Measurements from ENCODE around the gene ITGA6. TPM values are rescaled to one million over a fixed set of nuclear protein-coding genes. Genes with fewer than 3 reads are reported as not detected.
"Not testable (repeated sequence)": the region's sequence is repeated elsewhere in the genome, so short reads cannot be mapped to it uniquely, and the experiment has no call there.

ITGA6 gene
- polyA plus RNA-seq, 6 donors from 2014 or later: 0.36 to 0.74 (median 0.52) TPM; not detected in 1

DNA sequence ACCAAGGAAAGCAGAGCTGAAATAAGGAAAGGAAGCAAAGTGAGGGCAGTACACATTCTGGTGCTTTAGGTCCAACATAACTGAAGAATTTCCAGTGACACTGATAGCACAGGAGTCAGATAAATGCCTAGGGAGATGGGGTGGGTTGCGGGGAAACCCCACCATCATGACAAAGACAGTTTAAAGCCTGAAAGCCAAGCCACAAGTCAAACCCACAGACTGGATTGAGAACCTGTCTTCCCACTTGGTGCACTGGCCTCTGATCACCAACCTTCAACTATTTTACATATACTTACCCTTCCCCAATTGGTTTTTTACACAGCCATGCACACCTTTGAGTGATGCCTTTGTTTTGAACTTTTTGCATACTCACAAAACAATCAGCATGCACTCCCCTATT is 106.3 kb downstream of the ITGA6 start:
- Mint-ChIP-seq H3K36me3 (peaks cover 29 to 55% of the 10 kb centered on the region in 2 donors), H3K9me3 (peaks cover 15 to 43% (median 30%) of the 10 kb centered on the region in 7 donors), H3K27ac (no peak overlapping the region), H3K4me1 (peaks cover 10 to 22% (median 18%) of the 10 kb centered on the region in 3 donors), H3K27me3 (no peaks in the 10 kb centered on the region), H3K4me3 (peak overlapping the region in 2 of 8 donors; percentile 22 to 29)
- DNase-seq: no peak
- ATAC-seq (ENCODE audit: low read depth in 2 of 2): no peak

- no peaks in the 10 kb centered on the region for H3K27me3 Mint-ChIP-seq
- DNase-seq: no peak
- peaks cover 24 to 46% of the 10 kb centered on the region in 2 donors for H3K36me3 Mint-ChIP-seq
- ATAC-seq (ENCODE audit: low read depth in 2 of 2): no peak
- no peak overlapping the region for H3K27ac Mint-ChIP-seq
- H3K4me3 Mint-ChIP-seq: peak overlapping the region in 1 of 8 donors; percentile 63
- peaks cover 6 to 20% (median 8%) of the 10 kb centered on the region in 3 donors for H3K4me1 Mint-ChIP-seq
- peaks cover 12 to 47% (median 37%) of the 10 kb centered on the region in 7 donors for H3K9me3 Mint-ChIP-seq
These were observed 107.7 kb downstream of the ITGA6 start for GRCh38 chr2:172535119-172535518.

DNA sequence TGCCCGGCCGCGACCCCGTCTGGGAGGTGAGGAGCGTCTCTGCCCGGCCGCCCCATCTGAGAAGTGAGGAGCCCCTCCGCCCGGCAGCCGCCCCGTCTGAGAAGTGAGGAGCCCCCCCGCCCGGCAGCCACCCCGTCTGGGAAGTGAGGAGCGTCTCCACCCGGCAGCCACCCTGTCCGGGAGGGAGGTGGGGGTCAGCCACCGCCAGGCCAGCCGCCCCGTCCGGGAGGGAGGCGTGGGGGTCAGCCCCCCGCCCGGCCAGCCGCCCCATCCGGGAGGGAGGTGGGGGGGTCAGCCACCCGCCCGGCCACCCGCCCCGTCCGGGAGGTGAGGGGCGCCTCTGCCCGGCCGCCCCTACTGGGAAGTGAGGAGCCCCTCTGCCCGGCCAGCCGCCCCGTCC is 110.5 kb downstream of the ITGA6 start:
- Mint-ChIP-seq H3K9me3 (peaks cover 7 to 56% (median 36%) of the 10 kb centered on the region in 7 donors), H3K4me1 (peaks cover 9 to 19% (median 13%) of the 10 kb centered on the region in 3 donors), H3K36me3 (peaks cover 18 to 42% of the 10 kb centered on the region in 2 donors)
- not testable (repeated sequence) for ATAC-seq (ENCODE audit: low read depth in 2 of 2); H3K4me3 Mint-ChIP-seq; DNase-seq; H3K27me3 Mint-ChIP-seq; H3K27ac Mint-ChIP-seq

DNA sequence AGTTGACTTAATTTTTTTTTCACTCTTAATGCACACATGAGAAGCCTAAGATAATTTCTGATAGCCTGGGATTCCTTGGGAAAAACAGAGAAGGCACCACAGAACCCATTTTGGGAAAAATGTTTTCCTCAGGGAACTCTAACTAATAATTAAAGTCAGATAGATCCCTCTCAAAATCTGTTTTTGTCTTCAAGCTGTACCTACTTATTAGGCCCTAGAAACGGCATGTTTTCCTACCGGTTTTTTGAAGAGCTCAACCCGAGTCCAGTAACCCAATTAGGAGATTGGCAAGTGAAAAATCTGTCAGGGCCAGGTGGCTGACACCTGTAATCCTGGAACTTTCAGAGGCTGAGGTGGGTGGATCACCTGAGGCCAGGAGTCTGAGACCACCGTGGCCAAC is 112.4 kb downstream of the ITGA6 start:
- H3K4me1 Mint-ChIP-seq: peaks cover 14 to 29% (median 24%) of the 10 kb centered on the region in 3 donors
- H3K27ac Mint-ChIP-seq: peak overlapping the region in 1 of 6 donors; percentile 33
- peaks cover 7 to 57% (median 24%) of the 10 kb centered on the region in 7 donors for H3K9me3 Mint-ChIP-seq
- DNase-seq (no peak), ATAC-seq (ENCODE audit: low read depth in 2 of 2) (no peak)
- no peak overlapping the region for H3K4me3 Mint-ChIP-seq
- no peaks in the 10 kb centered on the region for H3K27me3 Mint-ChIP-seq
- peaks cover 11 to 38% of the 10 kb centered on the region in 2 donors for H3K36me3 Mint-ChIP-seq

- Mint-ChIP-seq H3K9me3 (peaks cover 7 to 53% (median 22%) of the 10 kb centered on the region in 7 donors), H3K27ac (peak overlapping the region in 1 of 6 donors; percentile 49)
- DNase-seq: no peak
These were observed 113.0 kb downstream of the ITGA6 start for GRCh38 chr2:172540421-172540820.

DNA sequence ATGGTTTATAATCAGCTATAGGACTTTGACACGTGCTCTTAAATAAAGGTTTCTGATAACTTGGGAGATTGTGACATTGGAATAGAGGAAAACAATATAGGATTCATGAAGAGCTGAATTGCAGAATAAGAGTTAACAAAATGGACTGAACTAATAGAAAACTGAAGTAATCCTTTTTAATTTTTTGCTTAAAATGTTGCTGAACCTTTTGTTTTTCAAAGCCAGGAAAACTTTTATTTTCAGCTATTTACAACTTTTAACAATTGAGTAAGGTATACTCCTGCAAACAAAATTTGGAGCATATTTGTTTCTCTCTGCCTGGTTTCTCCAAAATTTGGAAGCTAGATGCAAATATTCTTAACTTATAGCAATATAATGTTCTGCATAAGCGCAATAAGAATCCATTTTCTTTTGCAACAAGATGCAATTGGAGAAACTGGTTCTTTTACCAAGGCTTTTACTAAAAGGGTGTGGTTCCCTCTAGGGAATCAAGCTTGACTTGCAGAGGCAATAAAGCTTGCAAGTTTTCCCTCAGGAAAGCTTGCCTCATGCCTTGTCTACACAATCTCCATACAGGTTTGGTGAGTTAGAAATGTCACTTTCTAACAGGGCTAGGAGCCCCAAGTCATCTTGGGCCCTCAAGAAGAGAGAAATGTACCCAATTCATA is 118.2 kb downstream of the ITGA6 start:
- peaks cover 19 to 65% (median 47%) of the 10 kb centered on the region in 3 donors for H3K4me1 Mint-ChIP-seq
- H3K9me3 Mint-ChIP-seq: peaks cover 11 to 37% (median 23%) of the 10 kb centered on the region in 7 donors
- no peak for ATAC-seq (ENCODE audit: low read depth in 2 of 2)
- peaks cover 19 to 36% of the 10 kb centered on the region in 2 donors for H3K36me3 Mint-ChIP-seq
- no peaks in the 10 kb centered on the region for H3K27me3 Mint-ChIP-seq
- no peak for DNase-seq
- H3K4me3 Mint-ChIP-seq: no peak overlapping the region
- H3K27ac Mint-ChIP-seq: no peak overlapping the region

More at GRCh38 chr2:172540421-172540820, 113.0 kb downstream of the ITGA6 start:
- no peak for ATAC-seq (ENCODE audit: low read depth in 2 of 2)
- Mint-ChIP-seq H3K36me3 (peaks cover 11 to 31% of the 10 kb centered on the region in 2 donors), H3K27me3 (no peaks in the 10 kb centered on the region), H3K4me1 (peaks cover 14 to 29% (median 23%) of the 10 kb centered on the region in 3 donors), H3K4me3 (no peak overlapping the region)

DNA sequence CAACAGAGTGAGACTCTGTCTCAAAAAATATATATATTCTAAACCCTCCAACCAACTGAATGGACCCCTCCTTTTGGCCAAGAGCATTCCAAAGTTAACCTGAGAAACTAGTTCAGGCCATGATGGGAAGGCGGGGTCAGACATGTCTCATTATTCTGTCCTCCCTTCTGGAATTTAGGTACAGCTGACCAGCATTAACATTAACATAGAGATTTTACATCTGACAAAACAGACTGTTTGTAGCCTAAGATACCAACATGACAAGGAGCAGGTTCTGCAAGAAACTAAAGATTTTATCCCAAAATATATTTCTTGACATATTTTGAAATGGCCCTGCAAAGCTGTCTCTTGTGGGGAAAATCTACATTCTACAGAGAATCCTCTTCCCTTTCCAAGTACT is 121.7 kb downstream of the ITGA6 start:
- peaks cover 17 to 69% (median 34%) of the 10 kb centered on the region in 3 donors for H3K4me1 Mint-ChIP-seq
- H3K36me3 Mint-ChIP-seq: peaks cover 14 to 24% of the 10 kb centered on the region in 2 donors
- H3K27me3 Mint-ChIP-seq: no peaks in the 10 kb centered on the region
- DNase-seq: no peak
- ATAC-seq (ENCODE audit: low read depth in 2 of 2): no peak
- no peak overlapping the region for H3K27ac Mint-ChIP-seq
- peaks cover 4 to 24% (median 14%) of the 10 kb centered on the region in 7 donors for H3K9me3 Mint-ChIP-seq
- H3K4me3 Mint-ChIP-seq: no peak overlapping the region

DNA sequence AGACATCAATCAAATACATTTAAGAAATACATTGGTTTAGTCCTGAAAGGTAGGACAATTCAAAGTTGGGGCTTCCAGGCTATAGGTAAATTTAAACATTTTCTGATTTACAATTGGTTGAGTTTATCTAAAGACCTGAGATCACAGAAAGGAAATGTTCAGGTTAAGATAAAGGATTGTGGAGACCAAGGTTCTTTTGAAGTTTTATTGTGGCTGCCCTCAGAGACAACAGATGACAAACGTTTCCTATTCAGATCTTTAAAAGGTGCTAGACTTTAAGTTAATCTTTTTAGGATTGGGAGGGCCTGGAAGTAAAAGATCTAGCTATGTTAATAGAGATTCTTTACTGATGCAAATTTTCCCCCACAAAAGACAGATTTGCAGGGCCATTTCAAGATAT is 122.4 kb downstream of the ITGA6 start:
- not testable (repeated sequence) for DNase-seq; H3K4me3 Mint-ChIP-seq; ATAC-seq (ENCODE audit: low read depth in 2 of 2); H3K27me3 Mint-ChIP-seq
- Mint-ChIP-seq H3K36me3 (peaks cover 12 to 22% of the 10 kb centered on the region in 2 donors), H3K4me1 (peaks cover 20 to 74% (median 38%) of the 10 kb centered on the region in 3 donors), H3K27ac (peak overlapping the region in 1 of 6 donors; percentile 47), H3K9me3 (peaks cover 4 to 24% (median 12%) of the 10 kb centered on the region in 7 donors)

GRCh38 chr2:172550419-172550818 is 123.0 kb downstream of the ITGA6 start:
- no peaks in the 10 kb centered on the region for H3K27me3 Mint-ChIP-seq
- H3K36me3 Mint-ChIP-seq: peaks cover 12 to 22% of the 10 kb centered on the region in 2 donors
- peaks cover 3 to 20% (median 9%) of the 10 kb centered on the region in 7 donors for H3K9me3 Mint-ChIP-seq
- H3K4me3 Mint-ChIP-seq: no peak overlapping the region
- H3K27ac Mint-ChIP-seq: no peak overlapping the region
- H3K4me1 Mint-ChIP-seq: peaks cover 26 to 75% (median 44%) of the 10 kb centered on the region in 3 donors
- DNase-seq: no peak
- ATAC-seq (ENCODE audit: low read depth in 2 of 2): no peak

GRCh38 chr2:172551271-172551670 is 123.9 kb downstream of the ITGA6 start:
- ATAC-seq (ENCODE audit: low read depth in 2 of 2) (no peak), DNase-seq (no peak)
- Mint-ChIP-seq H3K36me3 (peaks cover 12 to 22% of the 10 kb centered on the region in 2 donors), H3K4me3 (no peak overlapping the region), H3K4me1 (peaks cover 21 to 69% (median 39%) of the 10 kb centered on the region in 3 donors), H3K27me3 (no peaks in the 10 kb centered on the region), H3K27ac (peak overlapping the region in 4 of 6 donors; percentile 46 to 77 (median 54)), H3K9me3 (peaks cover 3 to 15% (median 9%) of the 10 kb centered on the region in 7 donors)

GRCh38 chr2:172552547-172553291 is 125.3 kb downstream of the ITGA6 start:
- H3K4me1 Mint-ChIP-seq: peaks cover 24 to 68% (median 38%) of the 10 kb centered on the region in 3 donors
- H3K27me3 Mint-ChIP-seq: no peaks in the 10 kb centered on the region
- H3K27ac Mint-ChIP-seq: no peak overlapping the region
- DNase-seq (no peak), ATAC-seq (ENCODE audit: low read depth in 2 of 2) (no peak)
- peaks cover 7 to 16% of the 10 kb centered on the region in 2 donors for H3K36me3 Mint-ChIP-seq
- H3K4me3 Mint-ChIP-seq: peak overlapping the region in 1 of 8 donors; percentile 95
- H3K9me3 Mint-ChIP-seq: peaks cover 0 to 9% (median 2%) of the 10 kb centered on the region in 7 donors

DNA sequence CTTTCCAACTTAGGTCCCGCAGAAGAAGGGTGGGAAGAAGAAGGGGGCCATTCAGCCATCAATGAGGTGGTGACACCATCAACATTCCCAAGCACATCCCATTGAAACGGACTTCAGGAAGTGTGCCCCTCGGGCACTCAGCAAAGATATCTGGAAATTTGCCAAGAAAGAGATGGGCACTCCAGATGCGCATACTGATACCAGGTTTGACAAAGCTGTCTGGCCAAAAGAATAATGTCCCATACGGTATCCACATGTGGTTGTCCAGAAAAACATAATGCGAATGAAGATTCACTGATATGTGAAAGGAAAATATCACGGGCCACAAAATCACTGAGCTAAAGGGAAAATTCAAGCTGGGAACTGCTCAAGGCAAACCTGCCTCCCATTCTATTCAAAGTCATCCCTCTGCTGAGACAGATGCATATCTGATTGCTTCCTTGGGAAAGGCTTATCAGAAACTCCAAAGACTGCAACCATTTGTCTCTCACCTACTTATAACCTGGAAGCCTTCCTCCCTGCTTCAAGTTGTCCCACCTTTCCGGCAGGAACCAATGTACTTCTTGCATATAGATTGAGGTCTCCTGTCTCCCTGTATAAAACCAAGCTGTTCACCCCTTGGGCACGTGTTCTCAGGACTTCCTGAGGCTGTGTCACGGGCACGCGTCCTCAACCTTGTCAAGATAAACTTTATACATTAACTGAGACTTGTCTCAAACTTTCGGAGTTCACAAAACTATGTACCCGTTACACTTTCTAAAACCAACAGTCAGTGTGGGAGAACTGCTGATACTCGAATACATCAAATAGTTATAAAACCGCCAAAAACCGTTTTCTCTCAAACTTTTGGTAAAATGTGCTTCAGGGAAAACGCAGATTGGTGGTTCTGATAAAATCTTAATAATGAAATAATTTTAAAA is 127.2 kb downstream of the ITGA6 start:
- DNase-seq (no peak), ATAC-seq (ENCODE audit: low read depth in 2 of 2) (no peak)
- no peaks in the 10 kb centered on the region for H3K27me3 Mint-ChIP-seq
- peaks cover 0 to 7% of the 10 kb centered on the region in 2 donors for H3K36me3 Mint-ChIP-seq
- peak overlapping the region; percentile 75 to 98 (median 95) for H3K4me3 Mint-ChIP-seq
- H3K9me3 Mint-ChIP-seq: no peaks in the 10 kb centered on the region
- peaks cover 27 to 73% (median 46%) of the 10 kb centered on the region in 3 donors for H3K4me1 Mint-ChIP-seq
- H3K27ac Mint-ChIP-seq: peak overlapping the region in 4 of 6 donors; percentile 91 to 98 (median 96)

- peaks cover 0 to 7% of the 10 kb centered on the region in 2 donors for H3K36me3 Mint-ChIP-seq
- H3K27me3 Mint-ChIP-seq: no peaks in the 10 kb centered on the region
- no peaks in the 10 kb centered on the region for H3K9me3 Mint-ChIP-seq
- ATAC-seq (ENCODE audit: low read depth in 2 of 2) (no peak), DNase-seq (no peak)
- H3K4me1 Mint-ChIP-seq: peaks cover 27 to 72% (median 46%) of the 10 kb centered on the region in 3 donors
- peak overlapping the region; percentile 89 to 98 (median 96) for H3K4me3 Mint-ChIP-seq
- H3K27ac Mint-ChIP-seq: peak overlapping the region; percentile 82 to 99 (median 97)
These were observed 127.8 kb downstream of the ITGA6 start for GRCh38 chr2:172555272-172555521.
